ENCODE data around the gene BRF1.

The BRF1 gene

GRCh38 chr14:105272623-105273022, 28.2 kb downstream of the BRF1 start:
- Histone ChIP-seq H3K36me3 (ENCODE audit: insufficient read depth, low read length) (no peaks in the 10 kb centered on the region), H3K9me3 (ENCODE audit: low read depth, low read length) (no peaks in the 10 kb centered on the region), H3K27ac (no peak overlapping the region), H3K9ac (ENCODE audit: insufficient read length) (no peak overlapping the region), H3K4me3 (no peak overlapping the region)
- no peak for DNase-seq (ENCODE audit: low read depth, low spot score)
- no peak for TF ChIP-seq POLR2AphosphoS5 (IDR thresholded peaks at IDR 0.05; ENCODE audit: borderline replicate concordance, low read depth, low read length)
- TF ChIP-seq FOXP2 (optimal IDR thresholded peaks at IDR 0.05; ENCODE audit: control extremely low read depth, extremely low read length, insufficient read depth), result no peak
- TF ChIP-seq EZH2 (IDR thresholded peaks at IDR 0.05), result no peak

- no peak overlapping the region for H3K9ac ChIP-seq (ENCODE audit: insufficient read length)
- no peak overlapping the region for H3K4me3 ChIP-seq
- H3K36me3 ChIP-seq (ENCODE audit: insufficient read depth, low read length), result no peaks in the 10 kb centered on the region
- DNase-seq (ENCODE audit: low read depth, low spot score), result no peak
- H3K27ac ChIP-seq, result no peak overlapping the region
- TF ChIP-seq POLR2AphosphoS5 (IDR thresholded peaks at IDR 0.05; ENCODE audit: borderline replicate concordance, low read depth, low read length) (no peak), EZH2 (IDR thresholded peaks at IDR 0.05) (no peak), FOXP2 (optimal IDR thresholded peaks at IDR 0.05; ENCODE audit: control extremely low read depth, extremely low read length, insufficient read depth) (no peak)
- no peaks in the 10 kb centered on the region for H3K9me3 ChIP-seq (ENCODE audit: low read depth, low read length)
These were observed 29.4 kb downstream of the BRF1 start for GRCh38 chr14:105271224-105271890.

GRCh38 chr14:105269405-105269804, 31.4 kb downstream of the BRF1 start:
- Histone ChIP-seq H3K9me3 (ENCODE audit: low read depth, low read length) (no peaks in the 10 kb centered on the region), H3K4me3 (no peak overlapping the region), H3K36me3 (ENCODE audit: insufficient read depth, low read length) (no peaks in the 10 kb centered on the region), H3K9ac (ENCODE audit: insufficient read length) (no peak overlapping the region), H3K27ac (no peak overlapping the region)
- no peak for TF ChIP-seq POLR2AphosphoS5 (IDR thresholded peaks at IDR 0.05; ENCODE audit: borderline replicate concordance, low read depth, low read length)
- no peak for TF ChIP-seq FOXP2 (optimal IDR thresholded peaks at IDR 0.05; ENCODE audit: control extremely low read depth, extremely low read length, insufficient read depth)
- TF ChIP-seq EZH2 (IDR thresholded peaks at IDR 0.05), result no peak
- DNase-seq (ENCODE audit: low read depth, low spot score), result no peak

GRCh38 chr14:105268736-105269354, 32.0 kb downstream of the BRF1 start:
- TF ChIP-seq POLR2AphosphoS5 (IDR thresholded peaks at IDR 0.05; ENCODE audit: borderline replicate concordance, low read depth, low read length) (no peak), EZH2 (IDR thresholded peaks at IDR 0.05) (no peak), FOXP2 (optimal IDR thresholded peaks at IDR 0.05; ENCODE audit: control extremely low read depth, extremely low read length, insufficient read depth) (no peak)
- Histone ChIP-seq H3K9ac (ENCODE audit: insufficient read length) (no peak overlapping the region), H3K27ac (no peak overlapping the region), H3K36me3 (ENCODE audit: insufficient read depth, low read length) (no peaks in the 10 kb centered on the region), H3K4me3 (no peak overlapping the region), H3K9me3 (ENCODE audit: low read depth, low read length) (no peaks in the 10 kb centered on the region)
- DNase-seq (ENCODE audit: low read depth, low spot score), result no peak

GRCh38 chr14:105267820-105268548, 32.8 kb downstream of the BRF1 start:
- H3K9me3 ChIP-seq (ENCODE audit: low read depth, low read length), result no peaks in the 10 kb centered on the region
- H3K4me3 ChIP-seq, result no peak overlapping the region
- no peak overlapping the region for H3K9ac ChIP-seq (ENCODE audit: insufficient read length)
- no peak for TF ChIP-seq FOXP2 (optimal IDR thresholded peaks at IDR 0.05; ENCODE audit: control extremely low read depth, extremely low read length, insufficient read depth)
- TF ChIP-seq POLR2AphosphoS5 (IDR thresholded peaks at IDR 0.05; ENCODE audit: borderline replicate concordance, low read depth, low read length), result no peak
- TF ChIP-seq EZH2 (IDR thresholded peaks at IDR 0.05), result no peak
- no peaks in the 10 kb centered on the region for H3K36me3 ChIP-seq (ENCODE audit: insufficient read depth, low read length)
- DNase-seq (ENCODE audit: low read depth, low spot score), result no peak
- H3K27ac ChIP-seq, result no peak overlapping the region

- no peak for TF ChIP-seq FOXP2 (optimal IDR thresholded peaks at IDR 0.05; ENCODE audit: control extremely low read depth, extremely low read length, insufficient read depth)
- TF ChIP-seq EZH2 (IDR thresholded peaks at IDR 0.05), result no peak
- no peak for TF ChIP-seq POLR2AphosphoS5 (IDR thresholded peaks at IDR 0.05; ENCODE audit: borderline replicate concordance, low read depth, low read length)
- DNase-seq (ENCODE audit: low read depth, low spot score), result no peak
- Histone ChIP-seq H3K36me3 (ENCODE audit: insufficient read depth, low read length) (no peaks in the 10 kb centered on the region), H3K4me3 (no peak overlapping the region), H3K9me3 (ENCODE audit: low read depth, low read length) (no peaks in the 10 kb centered on the region), H3K9ac (ENCODE audit: insufficient read length) (no peak overlapping the region), H3K27ac (no peak overlapping the region)
These were observed 39.0 kb downstream of the BRF1 start for GRCh38 chr14:105261781-105262180.

- no peaks in the 10 kb centered on the region for H3K9me3 ChIP-seq (ENCODE audit: low read depth, low read length)
- no peak overlapping the region for H3K9ac ChIP-seq (ENCODE audit: insufficient read length)
- TF ChIP-seq POLR2AphosphoS5 (IDR thresholded peaks at IDR 0.05; ENCODE audit: borderline replicate concordance, low read depth, low read length) (no peak), EZH2 (IDR thresholded peaks at IDR 0.05) (no peak)
- H3K4me3 ChIP-seq, result no peak overlapping the region
- no peak overlapping the region for H3K27ac ChIP-seq
- no peaks in the 10 kb centered on the region for H3K36me3 ChIP-seq (ENCODE audit: insufficient read depth, low read length)
- no peak for DNase-seq (ENCODE audit: low read depth, low spot score)
These were observed 39.8 kb downstream of the BRF1 start for GRCh38 chr14:105260959-105261358.

- TF ChIP-seq FOXP2 (optimal IDR thresholded peaks at IDR 0.05; ENCODE audit: control extremely low read depth, extremely low read length, insufficient read depth), result no peak
- TF ChIP-seq EZH2 (IDR thresholded peaks at IDR 0.05), result no peak
- TF ChIP-seq POLR2AphosphoS5 (IDR thresholded peaks at IDR 0.05; ENCODE audit: borderline replicate concordance, low read depth, low read length), result no peak
- no peak for DNase-seq (ENCODE audit: low read depth, low spot score)
- H3K36me3 ChIP-seq (ENCODE audit: insufficient read depth, low read length), result no peaks in the 10 kb centered on the region
- H3K9ac ChIP-seq (ENCODE audit: insufficient read length), result no peak overlapping the region
- no peaks in the 10 kb centered on the region for H3K9me3 ChIP-seq (ENCODE audit: low read depth, low read length)
- H3K27ac ChIP-seq, result no peak overlapping the region
- H3K4me3 ChIP-seq, result no peak overlapping the region
These were observed 42.0 kb downstream of the BRF1 start for GRCh38 chr14:105258846-105259245.

Measured in SK-N-MC (cell line).